GM19025 (cell line): ENCODE measurements around the gene IL22RA1.

Experiments
- ATAC-seq: cut with Tn5 transposase; IDR thresholded peaks from one replicate; pipeline ENCODE4 v1.9.1; 2021; ENCODE audit warnings: mild to moderate bottlenecking, low read depth, moderate library complexity; ENCODE audit not compliant: unreplicated experiment

Gene IL22RA1

GRCh38 chr1:24100945-24101737, 41.8 kb downstream of the IL22RA1 start:
- no peak for ATAC-seq

- no peak for ATAC-seq
These were observed 43.8 kb downstream of the IL22RA1 start for GRCh38 chr1:24098943-24099638.

- ATAC-seq, result no peak
These were observed 44.8 kb downstream of the IL22RA1 start for GRCh38 chr1:24098102-24098501.

- ATAC-seq, result no peak
These were observed 45.3 kb downstream of the IL22RA1 start for GRCh38 chr1:24097663-24098062.

- ATAC-seq, result no peak
These were observed 46.2 kb downstream of the IL22RA1 start for GRCh38 chr1:24096739-24097103.

GRCh38 chr1:24096009-24096738, 46.8 kb downstream of the IL22RA1 start:
- ATAC-seq, result no peak

- ATAC-seq, result no peak
These were observed 47.6 kb downstream of the IL22RA1 start for GRCh38 chr1:24095140-24095859.

- no peak for ATAC-seq
These were observed 48.4 kb downstream of the IL22RA1 start for GRCh38 chr1:24094554-24094953.

- ATAC-seq, result no peak
These were observed 49.2 kb downstream of the IL22RA1 start for GRCh38 chr1:24093732-24094131.

GRCh38 chr1:24092979-24093378, 50.0 kb downstream of the IL22RA1 start:
- no peak for ATAC-seq

GRCh38 chr1:24091971-24092482, 50.9 kb downstream of the IL22RA1 start:
- ATAC-seq, result no peak

- no peak for ATAC-seq
These were observed 52.2 kb downstream of the IL22RA1 start for GRCh38 chr1:24090736-24091135.

- no peak for ATAC-seq
These were observed 53.0 kb downstream of the IL22RA1 start for GRCh38 chr1:24089743-24090555.

- no peak for ATAC-seq
These were observed 53.8 kb downstream of the IL22RA1 start for GRCh38 chr1:24089027-24089742.

GRCh38 chr1:24086466-24086865, 56.5 kb downstream of the IL22RA1 start:
- no peak for ATAC-seq

- ATAC-seq, result no peak
These were observed 57.4 kb downstream of the IL22RA1 start for GRCh38 chr1:24085546-24085945.

- no peak for ATAC-seq
These were observed 57.9 kb downstream of the IL22RA1 start for GRCh38 chr1:24085007-24085406.

- ATAC-seq, result no peak
These were observed 58.9 kb downstream of the IL22RA1 start for GRCh38 chr1:24084050-24084449.

- ATAC-seq, result no peak
These were observed 60.6 kb downstream of the IL22RA1 start for GRCh38 chr1:24082372-24082771.
